ENCODE data around the gene TET3.
A peak's percentile ranks its signal among the peaks of the same experiment; 100 is the strongest.

The TET3 gene

DNA sequence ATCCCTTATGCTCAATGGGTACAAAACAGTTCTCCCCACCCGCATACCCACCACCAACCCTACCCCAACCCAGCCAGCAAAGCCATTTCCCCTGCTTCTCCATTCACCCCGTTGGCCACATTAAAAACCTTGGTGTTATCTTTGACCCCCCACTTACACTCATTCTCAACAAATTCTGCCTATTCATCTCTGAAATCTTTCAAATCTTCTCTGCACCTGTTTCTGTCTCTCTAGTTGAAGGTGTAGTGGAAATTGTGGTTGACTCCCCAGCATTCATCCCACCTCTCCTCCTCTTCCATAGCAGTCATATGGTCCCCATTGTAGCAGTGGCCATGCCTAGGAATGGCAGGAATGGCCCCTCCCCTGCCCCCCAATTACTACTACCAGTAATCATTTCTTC lies 20.5 kb upstream of the TET3 start:
- DNase-seq (ENCODE audit: low read depth), result no peak
- H3K4me3 ChIP-seq (ENCODE audit: low read length), result no peak overlapping the region
- no peak for TF ChIP-seq CTCF (conservative IDR thresholded peaks at IDR 0.05; ENCODE audit: low read length)

GRCh38 chr2:73965053-73965452 lies 19.7 kb upstream of the TET3 start:
- TF ChIP-seq CTCF (conservative IDR thresholded peaks at IDR 0.05; ENCODE audit: low read length), result no peak
- no peak overlapping the region for H3K4me3 ChIP-seq (ENCODE audit: low read length)
- DNase-seq (ENCODE audit: low read depth), result no peak

DNA sequence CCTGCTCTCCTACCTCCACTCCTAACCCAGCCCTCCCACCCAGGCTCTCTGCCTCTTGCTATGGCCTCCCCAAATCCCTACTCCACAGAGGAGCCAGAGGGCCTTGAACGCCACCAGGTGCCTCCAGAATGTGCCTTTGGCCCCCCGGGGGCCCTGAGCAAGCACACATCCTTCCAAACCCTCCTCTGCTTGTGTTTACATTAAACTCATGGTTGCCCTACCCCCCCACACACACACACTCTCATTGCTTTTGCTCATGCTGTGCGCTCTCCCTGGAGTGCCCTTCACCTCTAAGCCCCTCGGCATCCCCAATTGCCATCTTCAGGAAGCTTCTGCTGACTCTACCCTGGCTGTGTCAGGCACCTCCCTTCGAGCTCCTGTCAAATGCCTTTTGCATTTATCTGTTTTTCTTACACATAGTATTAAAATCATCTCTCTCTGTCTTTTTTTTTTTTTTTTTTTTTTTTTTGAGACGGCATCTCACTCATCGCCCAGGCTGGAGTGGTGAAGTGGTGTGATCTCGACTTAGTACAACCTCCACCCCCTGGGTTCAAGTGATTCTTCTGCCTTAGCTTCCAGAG lies 16.3 kb upstream of the TET3 start:
- H3K4me3 ChIP-seq (ENCODE audit: low read length), result no peak overlapping the region
- DNase-seq (ENCODE audit: low read depth), result no peak
- TF ChIP-seq CTCF (conservative IDR thresholded peaks at IDR 0.05; ENCODE audit: low read length), result no peak

- TF ChIP-seq CTCF (conservative IDR thresholded peaks at IDR 0.05; ENCODE audit: low read length), result no peak
- DNase-seq (ENCODE audit: low read depth), result peak; percentile 25
Measured at GRCh38 chr2:73969356-73969755, 15.4 kb upstream of the TET3 start.

DNA sequence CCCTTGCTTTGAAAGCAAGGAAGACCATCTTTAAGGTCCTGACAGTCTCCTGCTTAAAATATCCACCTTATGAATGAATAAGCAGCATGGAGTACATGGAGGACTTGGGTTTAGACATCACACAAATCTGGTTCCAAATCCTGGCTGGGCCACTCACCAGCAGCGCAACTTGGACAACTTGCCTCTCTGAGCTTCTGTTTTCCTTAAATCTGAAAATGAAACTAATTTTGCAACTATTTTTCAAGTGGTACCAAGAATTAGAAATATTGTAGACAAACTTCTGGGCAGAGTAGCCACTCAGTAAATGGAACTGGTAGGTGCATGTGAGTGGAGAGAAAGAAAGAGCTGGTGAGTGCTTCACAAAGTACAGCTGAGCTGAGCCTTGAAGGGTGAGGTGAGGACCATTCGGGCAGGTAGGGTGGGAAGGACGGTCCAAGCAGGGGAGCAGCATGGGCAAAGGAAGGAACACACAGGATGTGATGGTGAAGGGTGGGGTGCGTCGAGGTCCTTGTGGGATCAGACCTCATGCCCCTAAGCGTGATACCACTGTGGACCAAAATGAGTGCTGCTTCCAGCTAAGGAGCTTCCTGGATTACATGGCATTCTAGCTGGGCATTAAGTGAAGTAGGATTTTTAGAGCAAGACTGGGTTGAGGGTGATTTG lies 14.4 kb upstream of the TET3 start:
- no peak for TF ChIP-seq CTCF (conservative IDR thresholded peaks at IDR 0.05; ENCODE audit: low read length)
- DNase-seq (ENCODE audit: low read depth), result no peak
- no peak overlapping the region for H3K4me3 ChIP-seq (ENCODE audit: low read length)

More at GRCh38 chr2:73969356-73969755, 15.4 kb upstream of the TET3 start:
- H3K4me3 ChIP-seq (ENCODE audit: low read length), result no peak overlapping the region

- DNase-seq (ENCODE audit: low read depth), result peak; percentile 46
- no peak overlapping the region for H3K4me3 ChIP-seq (ENCODE audit: low read length)
- no peak for TF ChIP-seq CTCF (conservative IDR thresholded peaks at IDR 0.05; ENCODE audit: low read length)
Measured at GRCh38 chr2:73970850-73971471, 13.7 kb upstream of the TET3 start.

- DNase-seq (ENCODE audit: low read depth), result peak; percentile 74
- TF ChIP-seq CTCF (conservative IDR thresholded peaks at IDR 0.05; ENCODE audit: low read length), result no peak
- H3K4me3 ChIP-seq (ENCODE audit: low read length), result no peak overlapping the region
Measured at GRCh38 chr2:73971722-73972121, 13.0 kb upstream of the TET3 start.

Measured in AG10803 (cell line).